VCaP (cell line): ENCODE data around the gene CNOT6.
"Not testable (repeated sequence)": the region's sequence is repeated elsewhere in the genome, so short reads cannot be mapped to it uniquely, and the experiment has no call there.

ENCODE experiments used
- H3K27ac ChIP-seq: fragments of 450-650 bp; 2 replicates; pipeline ENCODE4 v1.5.1; 2017
- CTCF ChIP-seq: fragments of 450-650 bp; conservative IDR thresholded peaks from 2 replicates; pipeline ENCODE4 v1.5.1; 2017; ENCODE audit warnings: mild to moderate bottlenecking, moderate library complexity

Gene CNOT6

GRCh38 chr5:180515294-180515693, 21.1 kb downstream of the CNOT6 start:
- H3K27ac ChIP-seq, result no peak overlapping the region
- no peak for TF ChIP-seq CTCF

GRCh38 chr5:180515974-180516373, 21.8 kb downstream of the CNOT6 start:
- not testable (repeated sequence) for H3K27ac ChIP-seq

DNA sequence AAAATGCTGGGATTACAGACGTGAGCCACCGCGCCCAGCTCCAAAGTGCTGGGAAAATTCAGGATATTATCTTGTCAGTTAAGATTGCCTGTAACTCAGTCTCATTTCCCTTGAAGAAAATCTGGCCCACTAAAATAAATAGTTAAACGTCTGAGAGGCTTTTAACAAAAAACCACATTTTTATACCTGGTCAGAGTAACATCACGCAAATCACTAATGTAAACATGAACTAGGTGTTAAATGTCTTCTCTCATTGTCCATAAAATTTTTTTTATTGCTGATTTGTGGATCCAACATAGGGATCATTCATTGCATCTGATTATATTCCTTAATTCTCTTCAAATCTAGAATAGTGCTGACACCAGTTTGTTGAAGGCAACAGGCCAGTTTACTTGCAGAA, 22.3 kb downstream of the CNOT6 start:
- no peak for TF ChIP-seq CTCF
- H3K27ac ChIP-seq, result no peak overlapping the region; the same call in 1 of the 2 replicates

DNA sequence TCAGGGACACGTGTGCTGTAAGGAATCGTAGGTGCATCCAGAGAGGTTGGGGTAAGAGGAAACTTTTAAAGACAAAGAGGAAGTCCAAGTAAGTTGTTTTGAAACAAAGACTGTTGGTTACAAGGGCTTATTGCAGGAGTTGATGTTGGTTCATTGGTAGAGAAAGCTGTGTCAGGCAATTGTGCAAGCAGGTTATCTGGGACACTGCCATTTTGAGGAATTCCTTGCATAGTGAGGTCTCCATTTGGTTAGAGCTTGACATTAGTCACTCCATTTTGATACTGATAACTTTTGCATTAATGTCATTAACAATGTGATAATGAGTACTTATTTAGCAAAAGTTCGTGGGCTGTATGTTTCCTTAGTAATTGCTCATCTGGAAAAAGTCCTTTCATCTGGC, 24.9 kb downstream of the CNOT6 start:
- no peak overlapping the region for H3K27ac ChIP-seq
- TF ChIP-seq CTCF, result no peak

DNA sequence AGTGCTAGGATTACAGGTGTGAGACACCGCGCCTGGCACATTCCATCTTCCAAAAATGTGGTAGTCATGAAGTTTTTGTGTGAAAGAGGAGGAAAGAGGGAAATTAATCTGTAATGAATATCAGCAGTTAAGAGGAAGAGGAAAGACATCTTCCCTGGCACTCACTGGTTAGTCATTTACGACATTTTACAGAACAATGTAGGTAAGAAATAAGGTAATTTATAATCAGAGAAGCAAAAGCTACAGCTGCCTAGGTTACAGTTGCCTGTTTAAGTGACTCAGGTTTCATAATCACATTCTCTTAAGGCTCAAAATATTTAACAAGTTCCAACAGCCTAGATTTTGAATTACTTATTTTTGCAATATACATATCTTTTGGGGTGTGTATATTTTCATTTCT, 26.9 kb downstream of the CNOT6 start:
- no peak overlapping the region for H3K27ac ChIP-seq
- no peak for TF ChIP-seq CTCF

DNA sequence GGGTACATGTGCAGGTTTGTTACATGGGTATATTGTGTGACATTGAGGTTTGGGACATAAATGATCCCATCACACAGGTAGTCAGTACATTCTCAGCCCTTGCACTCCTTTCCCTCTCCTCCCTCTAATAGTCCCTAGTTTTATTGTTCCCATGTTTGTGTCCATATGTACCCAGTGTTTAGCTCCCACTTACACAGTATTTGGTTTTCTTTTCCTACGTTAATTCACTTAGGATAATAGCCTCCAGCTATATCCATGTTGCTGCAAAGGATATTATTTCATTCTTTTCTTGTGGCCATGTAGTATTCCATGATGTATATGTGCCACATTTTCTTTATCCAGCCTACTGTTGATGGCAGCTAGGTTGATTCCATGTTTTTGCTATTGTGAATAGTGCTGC, 27.4 kb downstream of the CNOT6 start:
- H3K27ac ChIP-seq, result no peak overlapping the region
- TF ChIP-seq CTCF, result no peak

DNA sequence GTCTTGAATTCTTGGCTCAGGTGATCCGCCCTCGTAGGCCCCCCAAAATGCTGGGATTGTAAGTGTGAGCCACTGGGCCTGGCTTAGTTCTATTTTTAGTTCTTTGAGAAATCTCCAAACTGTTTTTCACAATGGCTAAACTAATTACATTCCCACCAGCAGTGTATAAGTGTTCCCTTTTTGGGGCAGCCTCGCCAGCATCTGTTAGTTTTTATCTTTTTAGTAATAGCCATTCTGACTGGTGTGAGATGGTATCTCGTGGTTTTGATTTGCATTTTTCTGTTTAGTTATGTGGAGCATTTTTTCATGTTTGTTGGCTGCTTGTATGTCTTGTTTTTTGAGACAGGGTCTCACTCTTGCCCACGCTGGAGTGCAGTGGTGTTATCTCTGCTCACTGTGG, 28.2 kb downstream of the CNOT6 start:
- H3K27ac ChIP-seq, result no peak overlapping the region
- TF ChIP-seq CTCF, result no peak

- no peak overlapping the region for H3K27ac ChIP-seq
- TF ChIP-seq CTCF, result no peak
These were observed 29.7 kb downstream of the CNOT6 start for GRCh38 chr5:180523629-180524466.
